IPS-20b (cell line): ENCODE measurements around the gene SAP30BP.

Experiments
- H3K27ac ChIP-seq: one replicate; pipeline ENCODE4 v1.5.1; 2013; ENCODE audit warnings: low read length
- H3K27me3 ChIP-seq: 2 replicates; pipeline ENCODE4 v1.6.1; 2013; ENCODE audit warnings: mild to moderate bottlenecking, low read length, inconsistent platforms; ENCODE audit not compliant: insufficient read depth
- H3K36me3 ChIP-seq: 2 replicates; pipeline ENCODE4 v1.6.1; 2013; ENCODE audit warnings: low read depth, mild to moderate bottlenecking, inconsistent platforms, low read length, moderate library complexity; ENCODE audit not compliant: insufficient read depth
- H3K4me1 ChIP-seq: 2 replicates; pipeline ENCODE4 v1.6.1; 2013; ENCODE audit warnings: mild to moderate bottlenecking, control low read depth, inconsistent platforms, low read length, moderate library complexity; ENCODE audit not compliant: insufficient read depth
- H3K4me3 ChIP-seq: 2 replicates; pipeline ENCODE4 v1.5.1; 2013; ENCODE audit warnings: mild to moderate bottlenecking, low read length, inconsistent platforms
- H3K9ac ChIP-seq: 2 replicates; pipeline ENCODE4 v1.6.1; 2013; ENCODE audit warnings: low read depth, mild to moderate bottlenecking, inconsistent platforms, low read length, moderate library complexity
- H3K9me3 ChIP-seq: 2 replicates; pipeline ENCODE4 v1.6.1; 2013; ENCODE audit warnings: mild to moderate bottlenecking, low read depth, low read length, inconsistent platforms; ENCODE audit not compliant: insufficient read depth

Gene SAP30BP

DNA sequence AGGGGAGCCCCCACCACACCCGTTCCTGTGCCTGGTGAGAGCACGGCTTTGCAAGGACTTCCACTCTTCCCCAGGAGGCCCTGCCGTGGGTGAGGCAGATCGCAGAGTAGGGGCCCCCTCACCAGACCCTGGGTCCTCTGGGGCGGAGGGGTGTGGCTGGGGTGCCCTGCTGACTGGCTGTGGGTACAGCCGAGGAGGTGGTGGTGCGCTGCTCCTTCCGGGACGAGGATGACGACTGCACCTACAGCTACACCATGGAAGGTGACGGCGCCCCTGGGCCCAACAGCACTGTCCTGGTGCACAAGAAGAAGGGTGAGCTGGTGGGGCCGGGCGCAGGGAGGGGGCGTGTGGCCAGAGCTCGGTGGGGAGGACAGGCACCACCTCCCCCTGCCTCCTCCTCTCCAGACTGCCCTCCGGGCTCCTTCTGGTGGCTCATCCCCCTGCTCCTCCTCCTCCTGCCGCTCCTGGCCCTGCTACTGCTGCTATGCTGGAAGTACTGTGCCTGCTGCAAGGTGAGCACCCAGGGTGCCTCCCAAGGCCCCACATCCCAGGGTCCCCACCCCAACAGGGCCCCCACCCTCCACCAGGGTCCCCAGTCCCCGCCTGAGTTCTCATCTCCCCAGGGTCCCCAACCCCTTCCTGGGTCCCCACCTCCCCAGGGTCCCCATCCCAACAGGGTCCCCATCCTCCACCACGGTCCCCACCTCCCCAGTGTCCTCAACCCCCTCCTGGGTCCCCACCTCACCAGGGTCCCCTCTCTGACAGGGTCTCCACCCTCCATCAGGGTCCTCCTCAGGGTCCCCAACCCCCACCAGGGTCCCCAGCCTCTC is 70.2 kb downstream of the SAP30BP start:
- Histone ChIP-seq H3K27me3 (no peaks in the 10 kb centered on the region), H3K9ac (no peak overlapping the region), H3K9me3 (no peaks in the 10 kb centered on the region), H3K27ac (no peak overlapping the region), H3K36me3 (no peaks in the 10 kb centered on the region), H3K4me1 (no peaks in the 10 kb centered on the region; the same call in 1 of the 2 replicates), H3K4me3 (no peak overlapping the region)

DNA sequence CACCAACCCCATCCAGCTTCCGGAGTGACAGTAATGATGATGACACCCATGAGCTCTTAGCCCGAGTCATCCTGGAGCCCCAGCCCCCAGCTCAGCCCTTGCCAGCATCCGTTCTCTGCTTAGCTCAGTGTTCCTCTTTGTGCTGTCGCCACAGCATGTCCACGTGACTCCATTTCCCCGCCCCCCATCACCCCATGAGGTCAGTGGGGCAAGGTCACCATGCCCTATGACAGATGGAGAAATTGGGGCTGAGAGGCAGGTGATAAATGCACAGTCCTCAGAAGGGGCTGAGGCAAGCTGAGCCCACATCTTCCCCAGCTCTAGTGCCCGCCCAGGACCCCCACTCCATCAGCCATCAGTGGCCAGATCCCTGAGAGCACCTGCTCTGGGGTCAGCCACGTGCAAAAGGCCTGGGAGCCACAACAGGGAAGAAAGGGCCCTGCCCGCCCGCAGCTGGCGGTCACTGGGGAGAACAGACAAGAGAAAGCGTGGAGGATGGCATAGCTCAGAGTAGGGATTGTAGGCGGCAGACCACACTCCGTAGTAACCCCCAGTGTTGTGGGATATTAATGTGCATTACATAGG is 71.2 kb downstream of the SAP30BP start:
- Histone ChIP-seq H3K4me3 (no peak overlapping the region), H3K4me1 (no peaks in the 10 kb centered on the region; the same call in 1 of the 2 replicates), H3K27ac (no peak overlapping the region), H3K9me3 (no peaks in the 10 kb centered on the region), H3K36me3 (no peaks in the 10 kb centered on the region), H3K9ac (no peak overlapping the region), H3K27me3 (no peaks in the 10 kb centered on the region)

DNA sequence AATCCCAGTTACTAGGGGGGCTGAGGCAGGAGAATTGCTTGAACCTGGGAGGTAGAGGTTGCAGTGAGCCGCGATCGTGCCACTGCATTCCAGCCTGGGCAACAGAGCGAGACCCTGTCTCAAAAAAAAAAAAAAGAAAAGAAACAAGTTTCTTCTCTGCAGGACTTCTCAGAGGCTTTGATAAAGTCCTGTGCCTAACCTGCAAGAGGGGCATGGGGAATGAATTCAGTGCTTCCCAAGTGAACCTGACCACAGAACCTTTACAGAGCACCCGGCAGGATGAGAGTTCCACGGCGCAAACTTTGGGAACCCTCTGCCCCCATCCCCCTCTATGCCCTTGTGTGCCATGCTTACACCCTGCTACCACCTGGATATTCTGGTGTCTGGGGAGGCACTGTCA is 72.0 kb downstream of the SAP30BP start:
- H3K27me3 ChIP-seq = no peaks in the 10 kb centered on the region
- no peaks in the 10 kb centered on the region; the same call in 1 of the 2 replicates for H3K4me1 ChIP-seq
- no peak overlapping the region for H3K4me3 ChIP-seq
- H3K27ac ChIP-seq = no peak overlapping the region
- no peaks in the 10 kb centered on the region for H3K9me3 ChIP-seq
- no peak overlapping the region for H3K9ac ChIP-seq
- no peaks in the 10 kb centered on the region for H3K36me3 ChIP-seq

DNA sequence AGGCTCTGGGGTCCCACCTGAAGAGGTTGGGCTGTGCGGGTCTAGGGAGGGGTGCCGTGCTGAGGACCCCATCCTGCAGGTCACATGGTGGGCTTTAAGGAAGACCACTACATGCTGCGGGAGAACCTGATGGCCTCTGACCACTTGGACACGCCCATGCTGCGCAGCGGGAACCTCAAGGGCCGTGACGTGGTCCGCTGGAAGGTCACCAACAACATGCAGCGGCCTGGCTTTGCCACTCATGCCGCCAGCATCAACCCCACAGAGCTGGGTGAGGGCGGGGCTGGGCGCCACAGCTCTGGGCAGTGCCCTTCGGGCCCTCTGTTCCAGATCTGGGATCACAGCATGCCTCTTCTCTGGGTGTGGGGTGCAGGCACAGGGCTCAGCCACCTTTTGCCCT is 72.7 kb downstream of the SAP30BP start:
- H3K36me3 ChIP-seq = no peaks in the 10 kb centered on the region
- no peaks in the 10 kb centered on the region; the same call in 1 of the 2 replicates for H3K4me1 ChIP-seq
- H3K4me3 ChIP-seq = no peak overlapping the region

DNA sequence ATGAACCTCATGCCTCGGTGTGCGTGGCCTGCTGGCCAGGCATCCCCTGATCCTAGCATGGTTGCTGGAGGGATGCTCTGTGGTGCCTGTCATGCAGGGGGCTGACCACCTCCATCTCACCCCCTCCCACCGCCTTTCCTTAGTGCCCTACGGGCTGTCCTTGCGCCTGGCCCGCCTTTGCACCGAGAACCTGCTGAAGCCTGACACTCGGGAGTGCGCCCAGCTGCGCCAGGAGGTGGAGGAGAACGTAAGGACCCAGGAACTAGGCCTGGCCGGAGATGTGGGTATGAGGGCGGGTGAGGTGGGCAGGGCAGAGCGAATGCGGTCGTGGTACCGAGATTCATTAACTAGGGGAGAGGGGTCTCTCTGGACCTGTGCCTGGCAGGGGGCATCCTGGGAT is 73.1 kb downstream of the SAP30BP start:
- Histone ChIP-seq H3K4me3 (no peak overlapping the region), H3K9ac (no peak overlapping the region), H3K36me3 (no peaks in the 10 kb centered on the region), H3K27me3 (no peaks in the 10 kb centered on the region), H3K27ac (no peak overlapping the region), H3K4me1 (no peaks in the 10 kb centered on the region; the same call in 1 of the 2 replicates), H3K9me3 (no peaks in the 10 kb centered on the region)

More for the DNA sequence above, 72.7 kb downstream of the SAP30BP start:
- no peak overlapping the region for H3K9ac ChIP-seq
- no peak overlapping the region for H3K27ac ChIP-seq
- H3K9me3 ChIP-seq = no peaks in the 10 kb centered on the region
- no peaks in the 10 kb centered on the region for H3K27me3 ChIP-seq

DNA sequence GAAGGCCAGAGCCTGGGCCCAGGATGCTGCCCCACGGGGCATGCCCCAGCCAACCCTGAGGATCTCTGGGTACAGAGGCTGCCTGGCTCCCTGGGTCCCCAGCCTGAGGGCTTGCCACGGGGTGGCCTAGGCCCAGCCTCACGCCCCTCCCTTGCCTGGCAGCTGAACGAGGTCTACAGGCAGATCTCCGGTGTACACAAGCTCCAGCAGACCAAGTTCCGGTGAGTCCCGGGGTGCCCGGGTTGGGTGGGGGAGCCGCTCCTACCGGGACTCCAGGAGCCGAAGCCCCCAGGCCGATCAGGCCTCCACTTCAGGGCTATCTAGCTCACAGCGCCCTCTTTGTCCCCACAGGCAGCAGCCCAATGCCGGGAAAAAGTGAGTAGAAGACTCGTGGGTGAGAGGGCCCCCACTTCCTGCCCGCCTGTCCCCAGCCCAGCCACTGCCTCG is 73.5 kb downstream of the SAP30BP start:
- H3K4me1 ChIP-seq = no peaks in the 10 kb centered on the region; the same call in 1 of the 2 replicates
- H3K9me3 ChIP-seq = no peaks in the 10 kb centered on the region
- H3K27me3 ChIP-seq = no peaks in the 10 kb centered on the region
- no peak overlapping the region for H3K9ac ChIP-seq
- H3K27ac ChIP-seq = no peak overlapping the region
- H3K36me3 ChIP-seq = no peaks in the 10 kb centered on the region
- no peak overlapping the region for H3K4me3 ChIP-seq

DNA sequence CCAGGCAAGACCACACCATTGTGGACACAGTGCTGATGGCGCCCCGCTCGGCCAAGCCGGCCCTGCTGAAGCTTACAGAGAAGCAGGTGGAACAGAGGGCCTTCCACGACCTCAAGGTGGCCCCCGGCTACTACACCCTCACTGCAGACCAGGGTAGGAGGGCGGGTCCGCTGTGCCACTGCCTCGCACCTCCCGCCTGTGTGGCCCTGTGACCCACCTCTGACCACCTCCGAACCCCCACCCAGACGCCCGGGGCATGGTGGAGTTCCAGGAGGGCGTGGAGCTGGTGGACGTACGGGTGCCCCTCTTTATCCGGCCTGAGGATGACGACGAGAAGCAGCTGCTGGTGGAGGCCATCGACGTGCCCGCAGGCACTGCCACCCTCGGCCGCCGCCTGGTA is 75.2 kb downstream of the SAP30BP start:
- Histone ChIP-seq H3K4me3 (no peak overlapping the region), H3K4me1 (no peaks in the 10 kb centered on the region; the same call in 1 of the 2 replicates), H3K36me3 (no peaks in the 10 kb centered on the region), H3K9me3 (no peaks in the 10 kb centered on the region), H3K9ac (no peak overlapping the region), H3K27ac (no peak overlapping the region), H3K27me3 (no peaks in the 10 kb centered on the region)

DNA sequence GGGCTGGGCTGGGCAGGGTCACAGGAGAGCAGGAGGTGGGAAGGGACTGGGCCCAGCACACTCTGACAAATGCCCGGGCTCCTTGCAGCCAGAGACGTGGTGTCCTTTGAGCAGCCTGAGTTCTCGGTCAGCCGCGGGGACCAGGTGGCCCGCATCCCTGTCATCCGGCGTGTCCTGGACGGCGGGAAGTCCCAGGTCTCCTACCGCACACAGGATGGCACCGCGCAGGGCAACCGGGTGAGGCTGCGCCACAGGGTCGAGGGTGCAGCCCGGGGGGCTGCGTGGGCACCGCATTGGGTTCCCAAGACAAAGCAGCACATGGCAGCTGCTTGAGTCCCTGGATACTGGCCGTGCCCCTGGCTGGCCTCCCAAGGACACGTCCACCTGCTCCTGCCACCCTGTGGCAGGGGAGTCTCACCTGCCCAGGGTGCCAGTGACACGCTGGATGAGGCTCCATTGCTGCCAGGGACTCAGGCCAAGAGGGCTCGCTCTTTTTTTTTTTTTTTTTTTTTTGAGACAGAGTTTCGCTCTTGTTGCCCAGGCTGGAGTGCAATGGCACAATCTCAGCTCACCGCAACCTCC is 76.6 kb downstream of the SAP30BP start:
- no peak overlapping the region for H3K4me3 ChIP-seq
- no peak overlapping the region for H3K27ac ChIP-seq
- H3K36me3 ChIP-seq = no peaks in the 10 kb centered on the region
- H3K27me3 ChIP-seq = no peaks in the 10 kb centered on the region
- H3K4me1 ChIP-seq = no peaks in the 10 kb centered on the region
- H3K9me3 ChIP-seq = no peaks in the 10 kb centered on the region
- no peak overlapping the region for H3K9ac ChIP-seq

DNA sequence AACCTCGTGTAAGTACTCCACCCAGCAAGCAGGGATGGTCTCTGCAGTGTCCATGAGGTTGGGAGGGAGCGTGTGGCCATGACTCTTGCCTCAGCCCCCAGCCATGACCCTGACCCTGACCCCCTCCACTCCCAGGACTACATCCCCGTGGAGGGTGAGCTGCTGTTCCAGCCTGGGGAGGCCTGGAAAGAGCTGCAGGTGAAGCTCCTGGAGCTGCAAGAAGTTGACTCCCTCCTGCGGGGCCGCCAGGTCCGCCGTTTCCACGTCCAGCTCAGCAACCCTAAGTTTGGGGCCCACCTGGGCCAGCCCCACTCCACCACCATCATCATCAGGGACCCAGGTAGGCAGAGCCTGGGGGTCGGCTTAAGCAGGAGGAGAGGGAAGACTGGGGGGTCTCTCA is 81.6 kb downstream of the SAP30BP start:
- Histone ChIP-seq H3K4me1 (no peaks in the 10 kb centered on the region), H3K36me3 (no peaks in the 10 kb centered on the region), H3K27ac (no peak overlapping the region), H3K4me3 (no peak overlapping the region), H3K27me3 (peaks cover 10% of the 10 kb centered on the region; the same call in 1 of the 2 replicates), H3K9ac (no peak overlapping the region), H3K9me3 (no peaks in the 10 kb centered on the region)

DNA sequence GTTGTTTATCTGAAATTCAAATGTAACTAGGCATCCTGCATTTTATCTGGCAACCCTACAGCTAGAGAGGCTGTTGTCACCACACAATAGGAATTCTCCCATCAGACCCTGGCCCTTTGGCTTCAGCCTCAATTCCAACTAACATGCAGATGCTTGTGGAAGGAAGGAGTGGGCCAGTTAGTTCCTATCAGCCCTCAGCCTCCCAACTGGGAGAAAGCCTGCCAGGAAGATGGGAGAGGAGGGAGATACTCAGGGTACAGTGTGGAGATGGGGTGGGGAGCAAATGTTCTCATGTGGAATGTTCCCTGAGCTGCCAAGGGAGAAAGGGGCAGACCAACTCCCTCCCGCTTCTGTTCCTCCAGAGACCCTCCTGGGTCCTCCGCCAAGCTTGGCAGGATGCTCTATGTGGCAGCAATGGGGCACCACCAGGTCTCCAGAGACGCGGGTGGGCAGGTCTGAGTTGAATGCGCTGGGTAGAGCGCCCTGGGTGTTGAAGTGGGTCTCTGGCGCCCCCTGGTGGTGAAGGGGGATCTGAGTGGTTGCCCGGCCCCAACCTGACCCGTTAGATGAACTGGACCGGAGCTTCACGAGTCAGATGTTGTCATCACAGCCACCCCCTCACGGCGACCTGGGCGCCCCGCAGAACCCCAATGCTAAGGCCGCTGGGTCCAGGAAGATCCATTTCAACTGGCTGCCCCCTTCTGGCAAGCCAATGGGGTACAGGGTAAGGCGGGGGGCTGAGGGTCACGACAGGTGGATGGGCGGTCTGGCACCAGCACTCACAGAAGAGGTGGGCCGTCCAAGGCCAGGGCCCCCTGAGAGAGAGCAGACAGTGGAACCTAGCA is 82.6 kb downstream of the SAP30BP start:
- H3K4me1 ChIP-seq = no peaks in the 10 kb centered on the region
- H3K36me3 ChIP-seq = no peaks in the 10 kb centered on the region
- no peak overlapping the region for H3K9ac ChIP-seq
- no peak overlapping the region for H3K4me3 ChIP-seq
- H3K27ac ChIP-seq = no peak overlapping the region
- H3K9me3 ChIP-seq = no peaks in the 10 kb centered on the region
- peaks cover 17% of the 10 kb centered on the region; the same call in 1 of the 2 replicates for H3K27me3 ChIP-seq

DNA sequence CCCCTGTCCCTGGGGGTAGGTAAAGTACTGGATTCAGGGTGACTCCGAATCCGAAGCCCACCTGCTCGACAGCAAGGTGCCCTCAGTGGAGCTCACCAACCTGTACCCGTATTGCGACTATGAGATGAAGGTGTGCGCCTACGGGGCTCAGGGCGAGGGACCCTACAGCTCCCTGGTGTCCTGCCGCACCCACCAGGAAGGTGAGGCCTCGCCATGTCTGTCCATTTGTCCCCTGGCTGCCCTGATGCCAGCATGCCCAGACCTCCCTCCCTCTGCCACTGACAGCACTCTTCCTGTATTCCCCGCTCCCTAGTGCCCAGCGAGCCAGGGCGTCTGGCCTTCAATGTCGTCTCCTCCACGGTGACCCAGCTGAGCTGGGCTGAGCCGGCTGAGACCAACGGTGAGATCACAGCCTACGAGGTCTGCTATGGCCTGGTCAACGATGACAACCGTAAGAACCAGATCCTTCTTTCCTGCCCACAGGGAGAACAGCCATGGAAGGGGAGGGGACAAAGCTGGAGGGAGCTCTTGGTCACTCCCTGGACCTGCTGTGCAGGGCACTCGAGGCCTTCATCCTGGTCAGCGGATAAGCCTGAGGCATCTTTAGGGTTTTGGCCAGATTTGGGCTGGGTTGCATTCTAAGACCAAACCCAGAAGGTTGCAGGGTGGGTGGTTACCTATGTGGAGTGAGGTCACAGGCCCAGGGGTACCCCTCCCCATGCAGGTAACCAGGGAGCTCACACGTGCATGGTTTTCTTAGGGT is 83.7 kb downstream of the SAP30BP start:
- no peak overlapping the region for H3K4me3 ChIP-seq
- no peaks in the 10 kb centered on the region for H3K9me3 ChIP-seq

More for the DNA sequence above, 83.7 kb downstream of the SAP30BP start:
- Histone ChIP-seq H3K36me3 (no peaks in the 10 kb centered on the region), H3K4me1 (no peaks in the 10 kb centered on the region), H3K9ac (no peak overlapping the region), H3K27ac (no peak overlapping the region), H3K27me3 (peaks cover 20% of the 10 kb centered on the region; the same call in 1 of the 2 replicates)
